Liver (tissue), 9 donors: Measurements from ENCODE around the gene ATP6V1C2. TPM values are rescaled to one million over a fixed set of nuclear protein-coding genes. Genes with fewer than 3 reads are reported as not detected.

Experiments
- DNase-seq: peaks from one replicate; pipeline ENCODE4 v3.0.0-alpha.2; 2017; ENCODE audit warnings: low spot score
- H3K27ac ChIP-seq, 2 donors: one replicate each; pipeline ENCODE4 v1.7.0; 2013; ENCODE audit warnings: inconsistent platforms in 2 of 2, low read length in 2 of 2, control low read depth in 1 of 2, low read depth in 1 of 2, mild to moderate bottlenecking in 1 of 2
- H3K27me3 ChIP-seq, 4 donors: one replicate each; pipeline versions ENCODE4 v1.6.1 to v1.7.0; 2013; ENCODE audit warnings: low read length in 3 of 4, inconsistent platforms in 1 of 4, mild to moderate bottlenecking in 1 of 4, moderate library complexity in 1 of 4; ENCODE audit not compliant: control insufficient read depth in 4 of 4, insufficient read depth in 4 of 4
- H3K36me3 ChIP-seq, 4 donors: one replicate each; pipeline versions ENCODE4 v1.6.1 to v1.7.0; 2013; ENCODE audit warnings: low read length in 3 of 4, mild to moderate bottlenecking in 3 of 4, low read depth in 1 of 4, moderate library complexity in 1 of 4; ENCODE audit not compliant: control insufficient read depth in 4 of 4, insufficient read depth in 3 of 4
- H3K4me1 ChIP-seq, 4 donors: one replicate each; pipeline versions ENCODE4 v1.6.1 to v1.7.0; 2013; ENCODE audit warnings: low read length in 3 of 4, mild to moderate bottlenecking in 3 of 4, moderate library complexity in 1 of 4; ENCODE audit not compliant: control insufficient read depth in 4 of 4, insufficient read depth in 4 of 4
- H3K4me3 ChIP-seq, 3 donors: one replicate each; pipeline versions ENCODE4 v1.6.1 to v1.7.0; 2013; ENCODE audit warnings: low read length in 3 of 3, control low read depth in 1 of 3, low read depth in 1 of 3, mild to moderate bottlenecking in 1 of 3
- H3K9ac ChIP-seq, 2 donors: one replicate each; pipeline ENCODE4 v1.7.0; 2013; ENCODE audit warnings: low read length in 2 of 2, mild to moderate bottlenecking in 2 of 2, moderate library complexity in 2 of 2, control low read depth in 1 of 2, low read depth in 1 of 2
- H3K9me3 ChIP-seq, 4 donors: one replicate each; pipeline versions ENCODE4 v1.6.1 to v1.7.0; 2013; ENCODE audit warnings: low read length in 3 of 4; ENCODE audit not compliant: control insufficient read depth in 4 of 4
- ATF3 ChIP-seq: IDR thresholded peaks from 2 replicates; pipeline ENCODE4 v1.6.1; 2016; ENCODE audit warnings: antibody characterized with exemption
- CTCF ChIP-seq: fragments of 150-350 bp; IDR thresholded peaks from 2 replicates; pipeline ENCODE4 v1.5.1; 2017; ENCODE audit warnings: improper control_type of control experiment, low read depth, low read length; ENCODE audit not compliant: missing input control
- EGR1 ChIP-seq, 2 donors: IDR thresholded peaks; 2 replicates each; pipeline ENCODE4 v1.6.1; 2016 to 2018; ENCODE audit warnings: antibody characterized with exemption in 2 of 2, low read depth in 2 of 2
- FOXA1 ChIP-seq: IDR thresholded peaks from 2 replicates; pipeline ENCODE4 v1.6.1; 2016; ENCODE audit warnings: antibody characterized with exemption
- FOXA2 ChIP-seq: IDR thresholded peaks from 2 replicates; pipeline ENCODE4 v1.6.1; 2016; ENCODE audit warnings: antibody characterized with exemption
- GABPA ChIP-seq, 2 donors: IDR thresholded peaks in 1 of 2; conservative IDR thresholded peaks in 1 of 2; 2 replicates each; pipeline ENCODE4 v1.6.1; 2016; ENCODE audit warnings: antibody characterized with exemption in 2 of 2, mild to moderate bottlenecking in 1 of 2, moderate library complexity in 1 of 2
- HNF4A ChIP-seq, 2 donors: conservative IDR thresholded peaks; 2 replicates each; pipeline ENCODE4 v1.6.1; 2016; ENCODE audit warnings: antibody characterized with exemption in 2 of 2, mild to moderate bottlenecking in 2 of 2
- HNF4G ChIP-seq: IDR thresholded peaks from 2 replicates; pipeline ENCODE4 v1.6.1; 2016; ENCODE audit warnings: antibody characterized with exemption
- JUND ChIP-seq, 2 donors: IDR thresholded peaks; 2 replicates each; pipeline ENCODE4 v1.6.1; 2016; ENCODE audit warnings: antibody characterized with exemption in 2 of 2
- MAX ChIP-seq: IDR thresholded peaks from 2 replicates; pipeline ENCODE4 v1.6.1; 2016; ENCODE audit warnings: antibody characterized with exemption
- RAD21 ChIP-seq, 2 donors: IDR thresholded peaks; 2 replicates each; pipeline ENCODE4 v1.6.1; 2016; ENCODE audit warnings: antibody characterized with exemption in 2 of 2, mild to moderate bottlenecking in 2 of 2
- REST ChIP-seq: IDR thresholded peaks from 2 replicates; pipeline ENCODE4 v1.6.1; 2016; ENCODE audit warnings: antibody characterized with exemption, mild to moderate bottlenecking
- RXRA ChIP-seq, 2 donors: IDR thresholded peaks; 2 replicates each; pipeline ENCODE4 v1.6.1; 2017 to 2018; ENCODE audit warnings: antibody characterized with exemption in 2 of 2, mild to moderate bottlenecking in 1 of 2
- TAF1 ChIP-seq: conservative IDR thresholded peaks from 2 replicates; pipeline ENCODE4 v1.6.1; 2016; ENCODE audit warnings: antibody characterized with exemption, mild to moderate bottlenecking
- YY1 ChIP-seq: IDR thresholded peaks from 2 replicates; pipeline ENCODE4 v1.6.1; 2016; ENCODE audit warnings: antibody characterized with exemption, mild to moderate bottlenecking
- ZBTB33 ChIP-seq: IDR thresholded peaks from 2 replicates; pipeline ENCODE4 v1.6.1; 2016; ENCODE audit warnings: antibody characterized with exemption
- WGBS: extraction: QIAGEN DNeasy Blood & Tissue Kit; methylation state at CpG from one replicate; pipeline ENCODE4 v1.1.7; 2013; 5-methylcytosine and 5-hydroxymethylcytosine counted together
- polyA plus RNA-seq, 2 donors: library from polyadenylated mRNA; stranded (reverse) in 1 of 2; unstranded in 1 of 2; fragments of 200-250 nt in 1 of 2; fragments of >200 nt in 1 of 2; fragmentation: Nextera tagmentation in 1 of 2; extraction: Ambion mirVana in 1 of 2; gene quantifications; one replicate each; pipeline versions ENCODE4 v1.2.1 to v1.2.3, GENCODE V29; 2013 to 2015
- total RNA-seq, 2 donors: library from RNA; depleted of rRNA; stranded (reverse); fragments of >200 nt; gene quantifications; one replicate each; pipeline ENCODE4 v1.2.3, GENCODE V29; 2014
- donor health status: healthy.
- donor health status: healthy.
- donor health status: healthy.
- donor health status: healthy.
- donor health status: healthy.

The ATP6V1C2 gene
- total and polyA plus RNA-seq, 4 donors: 0.08 to 0.66 (median 0.33) TPM

- no peak for TF ChIP-seq ATF3
- TF ChIP-seq YY1: no peak
Observed at GRCh38 chr2:10793816-10794215, 72.4 kb downstream of the ATP6V1C2 start (continued).

GRCh38 chr2:10794876-10795275 is 73.4 kb downstream of the ATP6V1C2 start:
- no peak for DNase-seq
- Histone ChIP-seq H3K4me3 (no peak overlapping the region), H3K9ac (no peak overlapping the region), H3K9me3 (no peaks in the 10 kb centered on the region), H3K27ac (no peak overlapping the region), H3K36me3 (peaks cover 19 to 62% (median 58%) of the 10 kb centered on the region in 4 donors), H3K27me3 (no peaks in the 10 kb centered on the region), H3K4me1 (peaks cover 0 to 4% (median 0%) of the 10 kb centered on the region in 4 donors)
- TF ChIP-seq YY1 (no peak), FOXA1 (no peak), HNF4A (conservative IDR thresholded peaks at IDR 0.05) (no peak), CTCF (no peak), REST (no peak), JUND (IDR thresholded peaks at IDR 0.05) (no peak), HNF4G (no peak), TAF1 (no peak), GABPA (IDR thresholded peaks at IDR 0.05 in 1 of 2, conservative IDR thresholded peaks at IDR 0.05 in 1 of 2) (no peak), EGR1 (IDR thresholded peaks at IDR 0.05; ENCODE audit: low read depth in 2 of 2) (no peak), ATF3 (no peak), FOXA2 (no peak), MAX (no peak)
- WGBS: 82% methylated on average over 5 of the region's 5 CpGs

- Histone ChIP-seq H3K36me3 (peaks cover 17 to 59% (median 56%) of the 10 kb centered on the region in 4 donors), H3K4me3 (no peak overlapping the region), H3K9ac (no peak overlapping the region), H3K27ac (no peak overlapping the region), H3K27me3 (no peaks in the 10 kb centered on the region), H3K4me1 (peaks cover 0 to 4% (median 0%) of the 10 kb centered on the region in 4 donors), H3K9me3 (no peaks in the 10 kb centered on the region)
- TF ChIP-seq RAD21 (IDR thresholded peaks at IDR 0.05) (no peak), FOXA1 (no peak), TAF1 (no peak), ATF3 (no peak), ZBTB33 (no peak), RXRA (IDR thresholded peaks at IDR 0.05) (no peak), FOXA2 (no peak), GABPA (IDR thresholded peaks at IDR 0.05 in 1 of 2, conservative IDR thresholded peaks at IDR 0.05 in 1 of 2) (no peak), REST (no peak)
- WGBS: 74% methylated on average over 7 of the region's 7 CpGs
- DNase-seq: no peak
Observed at GRCh38 chr2:10795508-10796046, 74.1 kb downstream of the ATP6V1C2 start.
